Liver (tissue), 9 donors: Measurements from ENCODE around the gene STPG1. TPM values are rescaled to one million over a fixed set of nuclear protein-coding genes. Genes with fewer than 3 reads are reported as not detected.

ENCODE experiments used
- DNase-seq: peaks from one replicate; pipeline ENCODE4 v3.0.0-alpha.2; 2017; ENCODE audit warnings: low spot score
- H3K27ac ChIP-seq, 2 donors: one replicate each; pipeline ENCODE4 v1.7.0; 2013; ENCODE audit warnings: inconsistent platforms in 2 of 2, low read length in 2 of 2, control low read depth in 1 of 2, low read depth in 1 of 2, mild to moderate bottlenecking in 1 of 2
- H3K27me3 ChIP-seq, 4 donors: one replicate each; pipeline versions ENCODE4 v1.6.1 to v1.7.0; 2013; ENCODE audit warnings: low read length in 3 of 4, inconsistent platforms in 1 of 4, mild to moderate bottlenecking in 1 of 4, moderate library complexity in 1 of 4; ENCODE audit not compliant: control insufficient read depth in 4 of 4, insufficient read depth in 4 of 4
- H3K36me3 ChIP-seq, 4 donors: one replicate each; pipeline versions ENCODE4 v1.6.1 to v1.7.0; 2013; ENCODE audit warnings: low read length in 3 of 4, mild to moderate bottlenecking in 3 of 4, low read depth in 1 of 4, moderate library complexity in 1 of 4; ENCODE audit not compliant: control insufficient read depth in 4 of 4, insufficient read depth in 3 of 4
- H3K4me1 ChIP-seq, 4 donors: one replicate each; pipeline versions ENCODE4 v1.6.1 to v1.7.0; 2013; ENCODE audit warnings: low read length in 3 of 4, mild to moderate bottlenecking in 3 of 4, moderate library complexity in 1 of 4; ENCODE audit not compliant: control insufficient read depth in 4 of 4, insufficient read depth in 4 of 4
- H3K4me3 ChIP-seq, 3 donors: one replicate each; pipeline versions ENCODE4 v1.6.1 to v1.7.0; 2013; ENCODE audit warnings: low read length in 3 of 3, control low read depth in 1 of 3, low read depth in 1 of 3, mild to moderate bottlenecking in 1 of 3
- H3K9ac ChIP-seq, 2 donors: one replicate each; pipeline ENCODE4 v1.7.0; 2013; ENCODE audit warnings: low read length in 2 of 2, mild to moderate bottlenecking in 2 of 2, moderate library complexity in 2 of 2, control low read depth in 1 of 2, low read depth in 1 of 2
- H3K9me3 ChIP-seq, 4 donors: one replicate each; pipeline versions ENCODE4 v1.6.1 to v1.7.0; 2013; ENCODE audit warnings: low read length in 3 of 4; ENCODE audit not compliant: control insufficient read depth in 4 of 4
- CTCF ChIP-seq: fragments of 150-350 bp; IDR thresholded peaks from 2 replicates; pipeline ENCODE4 v1.5.1; 2017; ENCODE audit warnings: improper control_type of control experiment, low read depth, low read length; ENCODE audit not compliant: missing input control
- EGR1 ChIP-seq, 2 donors: IDR thresholded peaks; 2 replicates each; pipeline ENCODE4 v1.6.1; 2016 to 2018; ENCODE audit warnings: antibody characterized with exemption in 2 of 2, low read depth in 2 of 2
- FOXA2 ChIP-seq: IDR thresholded peaks from 2 replicates; pipeline ENCODE4 v1.6.1; 2016; ENCODE audit warnings: antibody characterized with exemption
- GABPA ChIP-seq, 2 donors: IDR thresholded peaks in 1 of 2; conservative IDR thresholded peaks in 1 of 2; 2 replicates each; pipeline ENCODE4 v1.6.1; 2016; ENCODE audit warnings: antibody characterized with exemption in 2 of 2, mild to moderate bottlenecking in 1 of 2, moderate library complexity in 1 of 2
- HNF4A ChIP-seq, 2 donors: conservative IDR thresholded peaks; 2 replicates each; pipeline ENCODE4 v1.6.1; 2016; ENCODE audit warnings: antibody characterized with exemption in 2 of 2, mild to moderate bottlenecking in 2 of 2
- HNF4G ChIP-seq: IDR thresholded peaks from 2 replicates; pipeline ENCODE4 v1.6.1; 2016; ENCODE audit warnings: antibody characterized with exemption
- JUND ChIP-seq, 2 donors: IDR thresholded peaks; 2 replicates each; pipeline ENCODE4 v1.6.1; 2016; ENCODE audit warnings: antibody characterized with exemption in 2 of 2
- MAX ChIP-seq: IDR thresholded peaks from 2 replicates; pipeline ENCODE4 v1.6.1; 2016; ENCODE audit warnings: antibody characterized with exemption
- NR2F2 ChIP-seq: IDR thresholded peaks from 2 replicates; pipeline ENCODE4 v1.6.1; 2016; ENCODE audit warnings: antibody characterized with exemption
- RAD21 ChIP-seq, 2 donors: IDR thresholded peaks; 2 replicates each; pipeline ENCODE4 v1.6.1; 2016; ENCODE audit warnings: antibody characterized with exemption in 2 of 2, mild to moderate bottlenecking in 2 of 2
- RXRA ChIP-seq, 2 donors: IDR thresholded peaks; 2 replicates each; pipeline ENCODE4 v1.6.1; 2017 to 2018; ENCODE audit warnings: antibody characterized with exemption in 2 of 2, mild to moderate bottlenecking in 1 of 2
- SP1 ChIP-seq: IDR thresholded peaks from 2 replicates; pipeline ENCODE4 v1.6.1; 2018; ENCODE audit warnings: antibody characterized with exemption, mild to moderate bottlenecking
- YY1 ChIP-seq: IDR thresholded peaks from 2 replicates; pipeline ENCODE4 v1.6.1; 2016; ENCODE audit warnings: antibody characterized with exemption, mild to moderate bottlenecking
- WGBS: extraction: QIAGEN DNeasy Blood & Tissue Kit; methylation state at CpG from one replicate; pipeline ENCODE4 v1.1.7; 2013; 5-methylcytosine and 5-hydroxymethylcytosine counted together
- polyA plus RNA-seq, 2 donors: library from polyadenylated mRNA; stranded (reverse) in 1 of 2; unstranded in 1 of 2; fragments of 200-250 nt in 1 of 2; fragments of >200 nt in 1 of 2; fragmentation: Nextera tagmentation in 1 of 2; extraction: Ambion mirVana in 1 of 2; gene quantifications; one replicate each; pipeline versions ENCODE4 v1.2.1 to v1.2.3, GENCODE V29; 2013 to 2015
- total RNA-seq, 2 donors: library from RNA; depleted of rRNA; stranded (reverse); fragments of >200 nt; gene quantifications; one replicate each; pipeline ENCODE4 v1.2.3, GENCODE V29; 2014
- TF ChIP-seq, protein P1 (sequence below): IDR thresholded peaks from 2 replicates; pipeline ENCODE4 v1.6.1; 2016; ENCODE audit warnings: antibody characterized with exemption, mild to moderate bottlenecking
- TF ChIP-seq, protein P2 (sequence below): IDR thresholded peaks from 2 replicates; pipeline ENCODE4 v1.6.1; 2016; ENCODE audit warnings: antibody characterized with exemption
- TF ChIP-seq, protein P3 (sequence below): IDR thresholded peaks from 2 replicates; pipeline ENCODE4 v1.6.1; 2016; ENCODE audit warnings: antibody characterized with exemption
- donor health status: healthy.
- donor health status: healthy.
- donor health status: healthy.
- donor health status: healthy.
- donor health status: healthy.

Gene STPG1
- total and polyA plus RNA-seq, 4 donors: 0.92 to 2.9 (median 1.0) TPM

- DNase-seq: no peak
- TF ChIP-seq SP1: no peak
- TF ChIP-seq, protein P1, sequence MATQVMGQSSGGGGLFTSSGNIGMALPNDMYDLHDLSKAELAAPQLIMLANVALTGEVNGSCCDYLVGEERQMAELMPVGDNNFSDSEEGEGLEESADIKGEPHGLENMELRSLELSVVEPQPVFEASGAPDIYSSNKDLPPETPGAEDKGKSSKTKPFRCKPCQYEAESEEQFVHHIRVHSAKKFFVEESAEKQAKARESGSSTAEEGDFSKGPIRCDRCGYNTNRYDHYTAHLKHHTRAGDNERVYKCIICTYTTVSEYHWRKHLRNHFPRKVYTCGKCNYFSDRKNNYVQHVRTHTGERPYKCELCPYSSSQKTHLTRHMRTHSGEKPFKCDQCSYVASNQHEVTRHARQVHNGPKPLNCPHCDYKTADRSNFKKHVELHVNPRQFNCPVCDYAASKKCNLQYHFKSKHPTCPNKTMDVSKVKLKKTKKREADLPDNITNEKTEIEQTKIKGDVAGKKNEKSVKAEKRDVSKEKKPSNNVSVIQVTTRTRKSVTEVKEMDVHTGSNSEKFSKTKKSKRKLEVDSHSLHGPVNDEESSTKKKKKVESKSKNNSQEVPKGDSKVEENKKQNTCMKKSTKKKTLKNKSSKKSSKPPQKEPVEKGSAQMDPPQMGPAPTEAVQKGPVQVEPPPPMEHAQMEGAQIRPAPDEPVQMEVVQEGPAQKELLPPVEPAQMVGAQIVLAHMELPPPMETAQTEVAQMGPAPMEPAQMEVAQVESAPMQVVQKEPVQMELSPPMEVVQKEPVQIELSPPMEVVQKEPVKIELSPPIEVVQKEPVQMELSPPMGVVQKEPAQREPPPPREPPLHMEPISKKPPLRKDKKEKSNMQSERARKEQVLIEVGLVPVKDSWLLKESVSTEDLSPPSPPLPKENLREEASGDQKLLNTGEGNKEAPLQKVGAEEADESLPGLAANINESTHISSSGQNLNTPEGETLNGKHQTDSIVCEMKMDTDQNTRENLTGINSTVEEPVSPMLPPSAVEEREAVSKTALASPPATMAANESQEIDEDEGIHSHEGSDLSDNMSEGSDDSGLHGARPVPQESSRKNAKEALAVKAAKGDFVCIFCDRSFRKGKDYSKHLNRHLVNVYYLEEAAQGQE: no peak
- no peak for TF ChIP-seq YY1
- TF ChIP-seq HNF4A (conservative IDR thresholded peaks at IDR 0.05): no peak
- no peak for TF ChIP-seq NR2F2
- no peak for TF ChIP-seq JUND (IDR thresholded peaks at IDR 0.05)
- TF ChIP-seq, protein P2, sequence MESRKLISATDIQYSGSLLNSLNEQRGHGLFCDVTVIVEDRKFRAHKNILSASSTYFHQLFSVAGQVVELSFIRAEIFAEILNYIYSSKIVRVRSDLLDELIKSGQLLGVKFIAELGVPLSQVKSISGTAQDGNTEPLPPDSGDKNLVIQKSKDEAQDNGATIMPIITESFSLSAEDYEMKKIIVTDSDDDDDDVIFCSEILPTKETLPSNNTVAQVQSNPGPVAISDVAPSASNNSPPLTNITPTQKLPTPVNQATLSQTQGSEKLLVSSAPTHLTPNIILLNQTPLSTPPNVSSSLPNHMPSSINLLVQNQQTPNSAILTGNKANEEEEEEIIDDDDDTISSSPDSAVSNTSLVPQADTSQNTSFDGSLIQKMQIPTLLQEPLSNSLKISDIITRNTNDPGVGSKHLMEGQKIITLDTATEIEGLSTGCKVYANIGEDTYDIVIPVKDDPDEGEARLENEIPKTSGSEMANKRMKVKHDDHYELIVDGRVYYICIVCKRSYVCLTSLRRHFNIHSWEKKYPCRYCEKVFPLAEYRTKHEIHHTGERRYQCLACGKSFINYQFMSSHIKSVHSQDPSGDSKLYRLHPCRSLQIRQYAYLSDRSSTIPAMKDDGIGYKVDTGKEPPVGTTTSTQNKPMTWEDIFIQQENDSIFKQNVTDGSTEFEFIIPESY: no peak
- no peak for TF ChIP-seq EGR1 (IDR thresholded peaks at IDR 0.05; ENCODE audit: low read depth in 2 of 2)
- TF ChIP-seq FOXA2: no peak
- H3K36me3 ChIP-seq: no peaks in the 10 kb centered on the region
- WGBS: 92% methylated on average over 13 of the region's 13 CpGs
- H3K9me3 ChIP-seq: no peaks in the 10 kb centered on the region
- H3K27ac ChIP-seq: no peak overlapping the region
- no peaks in the 10 kb centered on the region for H3K27me3 ChIP-seq
- no peak overlapping the region for H3K9ac ChIP-seq
- no peak overlapping the region for H3K4me3 ChIP-seq
- peaks cover 0 to 6% (median 4%) of the 10 kb centered on the region in 4 donors for H3K4me1 ChIP-seq
These were observed 38.4 kb downstream of the STPG1 start for GRCh38 chr1:24374891-24375786.

- Histone ChIP-seq H3K9me3 (no peaks in the 10 kb centered on the region), H3K4me1 (no peaks in the 10 kb centered on the region), H3K27me3 (no peaks in the 10 kb centered on the region), H3K4me3 (no peak overlapping the region), H3K36me3 (no peaks in the 10 kb centered on the region), H3K27ac (no peak overlapping the region), H3K9ac (no peak overlapping the region)
- WGBS: 96% methylated on average over 8 of the region's 8 CpGs
- DNase-seq: no peak
- no peak for TF ChIP-seq JUND (IDR thresholded peaks at IDR 0.05)
- TF ChIP-seq HNF4G: no peak
- TF ChIP-seq EGR1 (IDR thresholded peaks at IDR 0.05; ENCODE audit: low read depth in 2 of 2): no peak
- no peak for TF ChIP-seq CTCF
- TF ChIP-seq NR2F2: no peak
- TF ChIP-seq, protein P1: no peak
- TF ChIP-seq GABPA (IDR thresholded peaks at IDR 0.05 in 1 of 2, conservative IDR thresholded peaks at IDR 0.05 in 1 of 2): no peak
- TF ChIP-seq, protein P2: no peak
- TF ChIP-seq SP1: no peak
- no peak for TF ChIP-seq YY1
- no peak for TF ChIP-seq RAD21 (IDR thresholded peaks at IDR 0.05)
- no peak for TF ChIP-seq FOXA2
- no peak for TF ChIP-seq RXRA (IDR thresholded peaks at IDR 0.05)
- TF ChIP-seq HNF4A (conservative IDR thresholded peaks at IDR 0.05): no peak
- TF ChIP-seq, protein P3, sequence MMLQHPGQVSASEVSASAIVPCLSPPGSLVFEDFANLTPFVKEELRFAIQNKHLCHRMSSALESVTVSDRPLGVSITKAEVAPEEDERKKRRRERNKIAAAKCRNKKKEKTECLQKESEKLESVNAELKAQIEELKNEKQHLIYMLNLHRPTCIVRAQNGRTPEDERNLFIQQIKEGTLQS: no peak
- TF ChIP-seq MAX: no peak
These were observed 39.9 kb downstream of the STPG1 start for GRCh38 chr1:24373710-24374109.
